ENCODE measurements around the gene OSBPL2. TPM values are rescaled to one million over a fixed set of nuclear protein-coding genes. Genes with fewer than 3 reads are reported as not detected.

OSBPL2 gene
- total and polyA plus RNA-seq, 2 experiments from 2014 or later: 37.5 to 43.4 TPM

GRCh38 chr20:62228982-62229545 lies 9.3 kb upstream of the OSBPL2 start:
- no peak overlapping the region for H3K4me3 ChIP-seq
- H3K27ac ChIP-seq: no peak overlapping the region
- no peaks in the 10 kb centered on the region for H3K9me3 ChIP-seq (ENCODE audit: low read depth)
- peaks cover 23% of the 10 kb centered on the region for H3K27me3 ChIP-seq
- H3K36me3 ChIP-seq: no peaks in the 10 kb centered on the region
- no peak for DNase-seq (ENCODE audit: low read depth in 1 of 2, low spot score in 1 of 2)
- TF ChIP-seq CTCF (IDR thresholded peaks at IDR 0.05; ENCODE audit: low read depth, low read length): no peak
- peaks cover 2% of the 10 kb centered on the region for H3K4me1 ChIP-seq (ENCODE audit: low read depth)

- Histone ChIP-seq H3K9me3 (ENCODE audit: low read depth) (no peaks in the 10 kb centered on the region), H3K27me3 (peaks cover 17% of the 10 kb centered on the region), H3K36me3 (no peaks in the 10 kb centered on the region), H3K27ac (no peak overlapping the region), H3K4me1 (ENCODE audit: low read depth) (peaks cover 8% of the 10 kb centered on the region), H3K4me3 (no peak overlapping the region)
- TF ChIP-seq CTCF (IDR thresholded peaks at IDR 0.05; ENCODE audit: low read depth, low read length): no peak
- no peak for DNase-seq (ENCODE audit: low read depth in 1 of 2, low spot score in 1 of 2)
These were observed 8.7 kb upstream of the OSBPL2 start for GRCh38 chr20:62229667-62230066.

- TF ChIP-seq CTCF (IDR thresholded peaks at IDR 0.05; ENCODE audit: low read depth, low read length): no peak
- Histone ChIP-seq H3K4me3 (no peak overlapping the region), H3K4me1 (ENCODE audit: low read depth) (peaks cover 14% of the 10 kb centered on the region), H3K36me3 (no peaks in the 10 kb centered on the region), H3K27me3 (peaks cover 11% of the 10 kb centered on the region), H3K9me3 (ENCODE audit: low read depth) (no peaks in the 10 kb centered on the region), H3K27ac (no peak overlapping the region)
- no peak for DNase-seq (ENCODE audit: low read depth in 1 of 2, low spot score in 1 of 2)
These were observed 8.0 kb upstream of the OSBPL2 start for GRCh38 chr20:62230276-62230675.

- peaks cover 6% of the 10 kb centered on the region for H3K27me3 ChIP-seq
- no peak overlapping the region for H3K4me3 ChIP-seq
- H3K4me1 ChIP-seq (ENCODE audit: low read depth): peaks cover 15% of the 10 kb centered on the region
- no peaks in the 10 kb centered on the region for H3K9me3 ChIP-seq (ENCODE audit: low read depth)
- no peaks in the 10 kb centered on the region for H3K36me3 ChIP-seq
- no peak overlapping the region for H3K27ac ChIP-seq
- no peak for DNase-seq (ENCODE audit: low read depth in 1 of 2, low spot score in 1 of 2)
- TF ChIP-seq CTCF (IDR thresholded peaks at IDR 0.05; ENCODE audit: low read depth, low read length): no peak
These were observed 7.6 kb upstream of the OSBPL2 start for GRCh38 chr20:62230696-62231095.

GRCh38 chr20:62231292-62231691 lies 7.0 kb upstream of the OSBPL2 start:
- Histone ChIP-seq H3K9me3 (ENCODE audit: low read depth) (no peaks in the 10 kb centered on the region), H3K27ac (no peak overlapping the region), H3K4me1 (ENCODE audit: low read depth) (peaks cover 15% of the 10 kb centered on the region), H3K36me3 (no peaks in the 10 kb centered on the region), H3K4me3 (no peak overlapping the region), H3K27me3 (peaks cover under 1% of the 10 kb centered on the region)
- DNase-seq (ENCODE audit: low read depth in 1 of 2, low spot score in 1 of 2): no peak
- TF ChIP-seq CTCF (IDR thresholded peaks at IDR 0.05; ENCODE audit: low read depth, low read length): no peak
